HUES48 (cell line): Measurements from ENCODE around the gene PAX9.

Experiments used
- H3K27ac ChIP-seq: one replicate; pipeline ENCODE4 v1.7.0; 2013; ENCODE audit warnings: low read depth, low read length, inconsistent platforms
- H3K27me3 ChIP-seq: 2 replicates; pipeline ENCODE4 v1.6.1; 2013; ENCODE audit warnings: mild to moderate bottlenecking, low read length; ENCODE audit not compliant: control insufficient read depth, insufficient read depth
- H3K36me3 ChIP-seq: 2 replicates; pipeline ENCODE4 v1.6.1; 2013; ENCODE audit warnings: low read length; ENCODE audit not compliant: control insufficient read depth, insufficient read depth
- H3K4me1 ChIP-seq: 2 replicates; pipeline ENCODE4 v1.6.1; 2013; ENCODE audit warnings: mild to moderate bottlenecking, low read length; ENCODE audit not compliant: control insufficient read depth, insufficient read depth
- H3K4me3 ChIP-seq: 2 replicates; pipeline ENCODE4 v1.5.1; 2013; ENCODE audit warnings: mild to moderate bottlenecking, low read depth, low read length
- H3K9ac ChIP-seq: 2 replicates; pipeline ENCODE4 v1.6.1; 2013; ENCODE audit warnings: mild to moderate bottlenecking, low read depth, low read length, moderate library complexity
- H3K9me3 ChIP-seq: 2 replicates; pipeline ENCODE4 v1.6.1; 2013; ENCODE audit warnings: low read length; ENCODE audit not compliant: control insufficient read depth, insufficient read depth

The PAX9 gene

GRCh38 chr14:36663404-36664321, 2.0 kb downstream of the PAX9 start:
- H3K27me3 ChIP-seq: peaks cover 98% of the 10 kb centered on the region

GRCh38 chr14:36664322-36665193, 2.9 kb downstream of the PAX9 start:
- Histone ChIP-seq H3K36me3 (no peaks in the 10 kb centered on the region), H3K9ac (no peak overlapping the region), H3K27ac (no peak overlapping the region), H3K27me3 (peaks cover 98% of the 10 kb centered on the region), H3K9me3 (no peaks in the 10 kb centered on the region), H3K4me3 (no peak overlapping the region), H3K4me1 (peaks cover 27% of the 10 kb centered on the region)

More at GRCh38 chr14:36663404-36664321, 2.0 kb downstream of the PAX9 start:
- H3K4me1 ChIP-seq: peaks cover 27% of the 10 kb centered on the region
- H3K4me3 ChIP-seq: peak overlapping the region; percentile 51
- H3K36me3 ChIP-seq: no peaks in the 10 kb centered on the region
- no peaks in the 10 kb centered on the region for H3K9me3 ChIP-seq
- H3K9ac ChIP-seq: no peak overlapping the region
- no peak overlapping the region for H3K27ac ChIP-seq

GRCh38 chr14:36665887-36666415, 4.3 kb downstream of the PAX9 start:
- peaks cover 98% of the 10 kb centered on the region for H3K27me3 ChIP-seq
- no peaks in the 10 kb centered on the region for H3K36me3 ChIP-seq
- H3K4me3 ChIP-seq: peak overlapping the region; percentile 51
- no peaks in the 10 kb centered on the region for H3K9me3 ChIP-seq
- no peak overlapping the region for H3K9ac ChIP-seq
- no peak overlapping the region for H3K27ac ChIP-seq
- H3K4me1 ChIP-seq: peaks cover 27% of the 10 kb centered on the region

- Histone ChIP-seq H3K36me3 (no peaks in the 10 kb centered on the region), H3K9me3 (no peaks in the 10 kb centered on the region), H3K4me1 (peaks cover 27% of the 10 kb centered on the region), H3K27ac (no peak overlapping the region), H3K27me3 (peaks cover 98% of the 10 kb centered on the region), H3K4me3 (peak overlapping the region; percentile 51), H3K9ac (no peak overlapping the region)
These were observed 5.0 kb downstream of the PAX9 start for GRCh38 chr14:36666416-36667206.

GRCh38 chr14:36667679-36668078, 6.0 kb downstream of the PAX9 start:
- Histone ChIP-seq H3K9me3 (no peaks in the 10 kb centered on the region), H3K4me3 (no peak overlapping the region), H3K36me3 (no peaks in the 10 kb centered on the region), H3K27me3 (peaks cover 92% of the 10 kb centered on the region), H3K9ac (no peak overlapping the region), H3K27ac (no peak overlapping the region), H3K4me1 (peaks cover 21% of the 10 kb centered on the region)

GRCh38 chr14:36671149-36671548, 9.5 kb downstream of the PAX9 start:
- no peak overlapping the region for H3K27ac ChIP-seq
- H3K9ac ChIP-seq: no peak overlapping the region
- H3K27me3 ChIP-seq: peaks cover 66% of the 10 kb centered on the region
- no peak overlapping the region for H3K4me3 ChIP-seq
- no peaks in the 10 kb centered on the region for H3K9me3 ChIP-seq
- H3K36me3 ChIP-seq: no peaks in the 10 kb centered on the region
- peaks cover 13% of the 10 kb centered on the region for H3K4me1 ChIP-seq

- Histone ChIP-seq H3K9ac (no peak overlapping the region), H3K27me3 (peaks cover 56% of the 10 kb centered on the region), H3K36me3 (no peaks in the 10 kb centered on the region), H3K9me3 (no peaks in the 10 kb centered on the region), H3K4me3 (no peak overlapping the region), H3K4me1 (peaks cover 19% of the 10 kb centered on the region), H3K27ac (no peak overlapping the region)
These were observed 10.4 kb downstream of the PAX9 start for GRCh38 chr14:36672095-36672494.

GRCh38 chr14:36674659-36675058, 13.0 kb downstream of the PAX9 start:
- Histone ChIP-seq H3K27me3 (peaks cover 31% of the 10 kb centered on the region), H3K9me3 (no peaks in the 10 kb centered on the region), H3K36me3 (no peaks in the 10 kb centered on the region), H3K27ac (no peak overlapping the region), H3K4me3 (no peak overlapping the region), H3K9ac (no peak overlapping the region), H3K4me1 (peaks cover 18% of the 10 kb centered on the region)

GRCh38 chr14:36675581-36675980, 13.9 kb downstream of the PAX9 start:
- Histone ChIP-seq H3K27me3 (peaks cover 22% of the 10 kb centered on the region), H3K9ac (no peak overlapping the region), H3K27ac (peak overlapping the region; percentile 62), H3K9me3 (no peaks in the 10 kb centered on the region), H3K4me1 (peaks cover 19% of the 10 kb centered on the region), H3K36me3 (no peaks in the 10 kb centered on the region), H3K4me3 (no peak overlapping the region)

GRCh38 chr14:36676236-36676635, 14.6 kb downstream of the PAX9 start:
- Histone ChIP-seq H3K27ac (peak overlapping the region; percentile 62), H3K4me1 (peaks cover 26% of the 10 kb centered on the region), H3K4me3 (peak overlapping the region; percentile 18), H3K36me3 (no peaks in the 10 kb centered on the region), H3K27me3 (peaks cover 15% of the 10 kb centered on the region), H3K9ac (no peak overlapping the region), H3K9me3 (no peaks in the 10 kb centered on the region)
